NT2/D1 (cell line): ENCODE data around the gene SMG7.

Source experiments
- DNase-seq: peaks from one replicate; pipeline ENCODE4 v3.0.0-alpha.2; 2011; ENCODE audit warnings: low read depth, low spot score
- H3K27me3 ChIP-seq: 2 replicates; pipeline ENCODE4 v1.6.0; 2011; ENCODE audit warnings: mild to moderate bottlenecking; ENCODE audit not compliant: insufficient read length, insufficient read depth
- H3K36me3 ChIP-seq: 2 replicates; pipeline ENCODE4 v1.6.1; 2011; ENCODE audit warnings: mild to moderate bottlenecking, low read length, mixed read lengths; ENCODE audit not compliant: insufficient read depth, insufficient read length
- H3K4me1 ChIP-seq: 2 replicates; pipeline ENCODE4 v1.5.1; 2011; ENCODE audit not compliant: insufficient read depth, insufficient read length
- H3K4me3 ChIP-seq: 2 replicates; pipeline ENCODE4 v1.5.1; 2011; ENCODE audit warnings: low read depth; ENCODE audit not compliant: insufficient read length
- H3K9ac ChIP-seq: 2 replicates; pipeline ENCODE4 v1.6.0; 2011; ENCODE audit warnings: low read depth; ENCODE audit not compliant: insufficient read length
- H3K9me3 ChIP-seq: 2 replicates; pipeline ENCODE4 v1.5.1; 2011; ENCODE audit warnings: mild to moderate bottlenecking, low read length; ENCODE audit not compliant: insufficient read depth
- SUZ12 ChIP-seq: IDR thresholded peaks from 2 replicates; pipeline ENCODE4 v1.6.1; 2011; ENCODE audit not compliant: insufficient read length, insufficient read depth; ENCODE audit errors: extremely low read depth
- YY1 ChIP-seq: IDR thresholded peaks from 2 replicates; pipeline ENCODE4 v1.6.1; 2011; ENCODE audit not compliant: insufficient read length, insufficient read depth
- ZNF274 ChIP-seq: IDR thresholded peaks from 2 replicates; pipeline ENCODE4 v1.6.1; 2011; ENCODE audit warnings: mild to moderate bottlenecking, low read depth, low read length

Gene SMG7

DNA sequence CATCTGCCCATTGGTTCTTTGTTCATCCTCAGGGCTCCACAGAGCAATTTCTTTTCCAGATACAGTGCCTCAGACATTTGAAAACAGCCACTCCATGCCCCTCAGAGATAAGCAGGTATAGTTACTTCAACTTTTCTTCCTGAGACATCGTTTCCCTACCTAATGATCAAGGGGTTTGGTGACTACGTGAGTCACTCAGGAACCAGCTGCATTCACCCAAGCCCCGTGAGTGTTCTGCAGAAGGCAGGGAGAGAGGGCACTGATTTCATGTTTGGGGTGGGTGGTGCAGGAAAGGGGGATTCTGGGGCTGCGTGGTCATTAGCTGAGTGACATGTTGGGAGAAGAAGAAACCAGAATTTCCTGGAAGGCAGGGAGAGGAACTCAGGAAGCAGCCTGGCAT is 93.0 kb downstream of the SMG7 start:
- no peak for DNase-seq
- Histone ChIP-seq H3K4me3 (no peak overlapping the region), H3K9me3 (no peaks in the 10 kb centered on the region), H3K36me3 (no peaks in the 10 kb centered on the region), H3K27me3 (no peaks in the 10 kb centered on the region), H3K4me1 (peaks cover 8% of the 10 kb centered on the region), H3K9ac (no peak overlapping the region)
- no peak for TF ChIP-seq SUZ12
- TF ChIP-seq YY1: no peak
- TF ChIP-seq ZNF274: no peak

- Histone ChIP-seq H3K9me3 (no peaks in the 10 kb centered on the region), H3K36me3 (no peaks in the 10 kb centered on the region), H3K9ac (no peak overlapping the region), H3K27me3 (no peaks in the 10 kb centered on the region), H3K4me3 (no peak overlapping the region), H3K4me1 (peaks cover 8% of the 10 kb centered on the region)
- no peak for DNase-seq
- TF ChIP-seq SUZ12: no peak
- no peak for TF ChIP-seq ZNF274
- TF ChIP-seq YY1: no peak
Observed at GRCh38 chr1:183566026-183566425, 93.7 kb downstream of the SMG7 start.

GRCh38 chr1:183567584-183567983 is 95.3 kb downstream of the SMG7 start:
- Histone ChIP-seq H3K4me3 (no peak overlapping the region), H3K9me3 (no peaks in the 10 kb centered on the region), H3K27me3 (no peaks in the 10 kb centered on the region), H3K36me3 (no peaks in the 10 kb centered on the region), H3K9ac (no peak overlapping the region), H3K4me1 (peaks cover 8% of the 10 kb centered on the region)
- TF ChIP-seq ZNF274: no peak
- TF ChIP-seq SUZ12: no peak
- TF ChIP-seq YY1: no peak
- DNase-seq: no peak

GRCh38 chr1:183568176-183569021 is 96.1 kb downstream of the SMG7 start:
- Histone ChIP-seq H3K4me1 (peaks cover 4% of the 10 kb centered on the region), H3K27me3 (no peaks in the 10 kb centered on the region), H3K9me3 (no peaks in the 10 kb centered on the region), H3K9ac (peak overlapping the region; percentile 4), H3K4me3 (no peak overlapping the region), H3K36me3 (no peaks in the 10 kb centered on the region)
- no peak for DNase-seq
- no peak for TF ChIP-seq YY1
- no peak for TF ChIP-seq SUZ12
- TF ChIP-seq ZNF274: no peak

DNA sequence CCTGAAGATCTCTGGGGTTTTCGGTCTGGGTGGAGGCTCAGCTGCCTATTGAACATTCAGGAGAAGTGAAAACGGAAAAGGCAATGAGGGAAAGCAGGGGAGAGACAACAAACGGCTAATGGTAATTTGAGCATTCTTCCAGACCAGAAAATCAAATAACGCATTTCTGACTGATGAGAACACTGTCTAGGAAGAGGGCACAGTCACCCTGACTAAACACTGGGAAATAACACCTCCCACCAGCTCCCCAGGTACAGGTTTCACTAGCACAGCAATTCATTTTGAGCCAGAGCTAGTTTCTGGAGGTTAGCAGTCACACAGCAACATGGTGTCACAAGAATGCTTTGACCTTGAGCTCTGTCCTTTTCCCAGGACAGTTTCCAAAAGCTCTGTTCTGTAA is 96.8 kb downstream of the SMG7 start:
- no peak for DNase-seq
- H3K27me3 ChIP-seq: no peaks in the 10 kb centered on the region
- H3K4me1 ChIP-seq: peaks cover 4% of the 10 kb centered on the region
- no peaks in the 10 kb centered on the region for H3K36me3 ChIP-seq
- no peak overlapping the region for H3K4me3 ChIP-seq
- no peaks in the 10 kb centered on the region for H3K9me3 ChIP-seq
- TF ChIP-seq YY1: no peak
- no peak for TF ChIP-seq SUZ12
- TF ChIP-seq ZNF274: no peak
- no peak overlapping the region for H3K9ac ChIP-seq

- Histone ChIP-seq H3K4me3 (no peak overlapping the region), H3K27me3 (no peaks in the 10 kb centered on the region), H3K4me1 (peaks cover 4% of the 10 kb centered on the region), H3K36me3 (no peaks in the 10 kb centered on the region), H3K9me3 (no peaks in the 10 kb centered on the region), H3K9ac (no peak overlapping the region)
- TF ChIP-seq YY1 (no peak), ZNF274 (no peak), SUZ12 (no peak)
- no peak for DNase-seq
Observed at GRCh38 chr1:183569801-183570200, 97.5 kb downstream of the SMG7 start.

DNA sequence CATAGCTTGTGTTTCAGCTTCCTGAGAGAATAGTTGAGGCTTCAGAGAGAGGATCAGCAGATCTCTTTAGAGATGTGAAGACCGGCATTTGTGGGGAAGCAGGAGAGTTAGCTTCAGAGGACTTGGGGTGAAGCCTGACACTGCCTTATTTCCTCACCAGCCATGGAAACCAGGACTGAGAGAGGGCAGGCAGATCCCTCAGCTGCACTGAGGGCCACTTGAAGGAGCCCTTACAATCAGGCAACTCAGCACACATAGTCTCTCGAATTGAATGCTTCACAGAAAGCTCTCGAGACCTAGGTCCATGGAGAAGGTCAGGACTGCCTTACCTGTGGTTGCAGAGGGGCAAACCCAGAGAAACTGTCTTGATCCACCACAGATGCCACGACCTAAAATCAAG is 98.2 kb downstream of the SMG7 start:
- Histone ChIP-seq H3K27me3 (no peaks in the 10 kb centered on the region), H3K9me3 (no peaks in the 10 kb centered on the region), H3K36me3 (no peaks in the 10 kb centered on the region), H3K9ac (no peak overlapping the region), H3K4me1 (peaks cover 4% of the 10 kb centered on the region), H3K4me3 (no peak overlapping the region)
- no peak for TF ChIP-seq YY1
- TF ChIP-seq ZNF274: no peak
- TF ChIP-seq SUZ12: no peak
- DNase-seq: no peak

GRCh38 chr1:183571678-183572268 is 99.5 kb downstream of the SMG7 start:
- DNase-seq: no peak
- Histone ChIP-seq H3K9ac (no peak overlapping the region), H3K4me1 (peaks cover 4% of the 10 kb centered on the region), H3K36me3 (no peaks in the 10 kb centered on the region), H3K9me3 (no peaks in the 10 kb centered on the region), H3K4me3 (no peak overlapping the region), H3K27me3 (no peaks in the 10 kb centered on the region)
- TF ChIP-seq ZNF274: no peak
- TF ChIP-seq SUZ12: no peak
- TF ChIP-seq YY1: no peak
